Adrenal gland (tissue), 5 donors: ENCODE results near the gene KLF13.

ENCODE experiments used
- CTCF ChIP-seq, 6 experiments: fragments of 450-650 bp in 4 of 6; fragments of 200-600 bp in 2 of 6; sonication (generic) in 1 of 6; IDR thresholded peaks; 1 replicate in 5 of 6; 2 replicates in 1 of 6; pipeline versions ENCODE4 v1.5.1 to v1.8.0; 2016 to 2021; ENCODE audit warnings: antibody characterized with exemption in 6 of 6, mild to moderate bottlenecking in 2 of 6, moderate library complexity in 1 of 6
- POLR2A ChIP-seq, 2 donors: fragments of 450-650 bp; IDR thresholded peaks; one replicate each; pipeline ENCODE4 v1.6.1; 2017; ENCODE audit warnings: antibody characterized with exemption in 2 of 2, mild to moderate bottlenecking in 2 of 2, moderate library complexity in 1 of 2
- donor health status: DM: no; HTN: no; CAD: no.

GRCh38 chr15:31383139-31383538 lies 56.5 kb downstream of the KLF13 start:
- TF ChIP-seq CTCF (IDR thresholded peaks at IDR 0.05) (no peak), POLR2A (IDR thresholded peaks at IDR 0.05) (no peak)
